Astrocyte of the cerebellum (primary cell): ENCODE data around the gene CCL16.
"Not testable (repeated sequence)": the region's sequence is repeated elsewhere in the genome, so short reads cannot be mapped to it uniquely, and the experiment has no call there.

ENCODE experiments used
- DNase-seq: peaks from one replicate; pipeline ENCODE4 v3.0.0-alpha.2; 2011; ENCODE audit warnings: low read depth
- H3K4me3 ChIP-seq: 2 replicates; pipeline ENCODE4 v1.5.1; 2011; ENCODE audit warnings: mild to moderate bottlenecking, low read depth, low read length, moderate library complexity
- CTCF ChIP-seq: IDR thresholded peaks from 2 replicates; pipeline ENCODE4 v1.5.1; 2012; ENCODE audit warnings: low read length, low read depth, moderate library complexity, mild to moderate bottlenecking; ENCODE audit errors: missing control alignments
- in situ Hi-C: cut with HindIII; loops from 2 replicates; pipeline ENCODE4 v1.10.0; 2017; ENCODE audit warnings: low sequenced_read_pairs

The CCL16 gene

GRCh38 chr17:36001862-36002603, 20.7 kb upstream of the CCL16 start:
- in situ Hi-C loops: no loop called here
- no peak overlapping the region for H3K4me3 ChIP-seq
- TF ChIP-seq CTCF: no peak
- no peak for DNase-seq

- TF ChIP-seq CTCF: no peak
- DNase-seq: no peak
- no peak within 1 kb of the TSS for H3K4me3 ChIP-seq
- in situ Hi-C loops: no loop called here
Measured at GRCh38 chr17:36001110-36001771, 19.9 kb upstream of the CCL16 start, which contains the start of gene CCL15. TSS of gene CCL15 (minus strand) at chr17:36001553. CDS start at chr17:36001492, 61 bp downstream.

- no peak overlapping the region for H3K4me3 ChIP-seq
- DNase-seq: no peak
- in situ Hi-C loops: no loop called here
- TF ChIP-seq CTCF: no peak
Measured at GRCh38 chr17:36000732-36001109, 19.4 kb upstream of the CCL16 start.

- DNase-seq: no peak
- in situ Hi-C loops: loop anchor here (25.0 kb wide), 2 partner anchors 114 to 489 kb away; partner anchors contain the start of genes CCL4 and ZNHIT3
- no peak overlapping the region for H3K4me3 ChIP-seq
- TF ChIP-seq CTCF: no peak
Measured at GRCh38 chr17:35998756-35999155, 17.5 kb upstream of the CCL16 start.

- no peak for TF ChIP-seq CTCF
- H3K4me3 ChIP-seq: no peak overlapping the region
- no peak for DNase-seq
- in situ Hi-C loops: loop anchor here (25.0 kb wide), 2 partner anchors 114 to 489 kb away; partner anchors contain the start of genes CCL4 and ZNHIT3
Measured at GRCh38 chr17:35998018-35998545, 16.8 kb upstream of the CCL16 start.

GRCh38 chr17:35995346-35995745, 14.0 kb upstream of the CCL16 start:
- not testable (repeated sequence) for DNase-seq, H3K4me3 ChIP-seq
- in situ Hi-C loops: loop anchor here (25.0 kb wide), 2 partner anchors 117 to 492 kb away; partner anchors contain the start of genes CCL4 and ZNHIT3

GRCh38 chr17:35991075-35991474, 9.8 kb upstream of the CCL16 start:
- TF ChIP-seq CTCF: no peak
- H3K4me3 ChIP-seq: no peak overlapping the region
- no peak for DNase-seq
- in situ Hi-C loops: loop anchor here (25.0 kb wide), 2 partner anchors 121 to 496 kb away; partner anchors contain the start of genes CCL4 and ZNHIT3
